HepG2 (cell line): Measurements from ENCODE around the gene RIPK1. TPM values are rescaled to one million over a fixed set of nuclear protein-coding genes. Genes with fewer than 3 reads are reported as not detected.

Source experiments
- FOXO1 ChIP-seq: sonication (generic); formaldehyde crosslinking; IDR thresholded peaks from 2 replicates; pipeline ENCODE4 v1.4.0; 2020; ENCODE audit warnings: missing genetic modification reagents
- HMG20A ChIP-seq: IDR thresholded peaks from 2 replicates; pipeline ENCODE4 v1.6.1; 2016; ENCODE audit warnings: borderline replicate concordance
- MTERF4 ChIP-seq: sonication (generic); formaldehyde crosslinking; IDR thresholded peaks from 2 replicates; pipeline ENCODE4 v1.8.0; 2023; ENCODE audit warnings: mild to moderate bottlenecking, missing genetic modification reagents
- PRDM10 ChIP-seq: sonication (generic); formaldehyde crosslinking; IDR thresholded peaks from 2 replicates; pipeline ENCODE4 v1.4.0; 2020; ENCODE audit warnings: low read depth, missing genetic modification reagents
- RARA ChIP-seq: IDR thresholded peaks from 2 replicates; pipeline ENCODE4 v1.6.1; 2016; ENCODE audit warnings: missing genetic modification reagents, missing compliant biosample characterization
- THAP9 ChIP-seq: sonication (generic); formaldehyde crosslinking; IDR thresholded peaks from 2 replicates; pipeline ENCODE4; 2020; ENCODE audit warnings: missing genetic modification reagents, mild to moderate bottlenecking, borderline replicate concordance
- ZNF318 ChIP-seq: sonication (generic); formaldehyde crosslinking; IDR thresholded peaks from 2 replicates; pipeline ENCODE4 v1.4.0; 2020; ENCODE audit warnings: mild to moderate bottlenecking, missing genetic modification reagents
- ZNF335 ChIP-seq: sonication (generic); formaldehyde crosslinking; IDR thresholded peaks from 2 replicates; pipeline ENCODE4 v1.4.0; 2020; ENCODE audit warnings: missing genetic modification reagents
- ZNF563 ChIP-seq: sonication (generic); formaldehyde crosslinking; IDR thresholded peaks from 2 replicates; pipeline ENCODE4 v1.8.0; 2022; ENCODE audit warnings: mild to moderate bottlenecking, moderate library complexity, missing genetic modification reagents
- polyA plus RNA-seq, 8 experiments: library from polyadenylated mRNA; depleted of rRNA in 3 of 8; stranded (reverse) in 7 of 8; unstranded in 1 of 8; fragments of >200 nt; fragmentation: Illumina TruSeq in 4 of 8; extraction: Trizol in 4 of 8; gene quantifications; 2 replicates each; pipeline versions ENCODE4 v1.2.1 to v1.2.3, GENCODE V29; 2011 to 2016; ENCODE audit warnings: low read depth in 4 of 8, missing spikeins in 1 of 8, mixed read lengths in 1 of 8; ENCODE audit not compliant: insufficient read depth in 1 of 8
- total RNA-seq, 5 experiments: library from RNA; depleted of rRNA; stranded (reverse); fragments of >200 nt; fragmentation: Illumina TruSeq; extraction: Trizol; gene quantifications; 2 replicates each; pipeline ENCODE4 v1.2.3, GENCODE V29; 2016; ENCODE audit warnings: low read depth in 1 of 5

The RIPK1 gene
- total and polyA plus RNA-seq, 2 of the 13 experiments (the other 11 are each of a cell fraction or from before 2014, with no cell fraction given), result 9.0 to 10.3 TPM

- TF ChIP-seq PRDM10 (CRISPR knock-in tag), result peak; percentile 74; the same call in 1 of the 2 replicates
- no peak for TF ChIP-seq MTERF4 (CRISPR knock-in tag)
- peak; percentile 61; the same call in 1 of the 2 replicates for TF ChIP-seq ZNF335 (CRISPR knock-in tag)
- peak; percentile 64; the same call in 1 of the 2 replicates for TF ChIP-seq FOXO1 (CRISPR knock-in tag)
- TF ChIP-seq ZNF563, result no peak
- no peak for TF ChIP-seq ZNF318 (CRISPR knock-in tag)
- peak; percentile 79; the same call in 1 of the 2 replicates for TF ChIP-seq HMG20A (CRISPR knock-in tag)
- TF ChIP-seq RARA (CRISPR knock-in tag), result peak; percentile 70
- TF ChIP-seq THAP9 (CRISPR knock-in tag), result no peak
Measured at GRCh38 chr6:3135668-3136291, 67.5 kb downstream of the RIPK1 start (continued).
